Mesothelial cell of epicardium (in vitro differentiated cells): ENCODE measurements around the gene REXO1. TPM values are rescaled to one million over a fixed set of nuclear protein-coding genes. Genes with fewer than 3 reads are reported as not detected.

Source experiments
- DNase-seq, 2 experiments: peaks; one replicate each; pipeline ENCODE4 v3.0.0; 2021; ENCODE audit warnings: low spot score in 2 of 2; ENCODE audit not compliant: unreplicated experiment in 2 of 2
- H3K27ac Mint-ChIP-seq: 2 replicates; pipeline ENCODE4 v1.8.0; 2021; ENCODE audit warnings: mixed read lengths
- H3K27me3 Mint-ChIP-seq: 2 replicates; pipeline ENCODE4 v1.8.0; 2021; ENCODE audit warnings: low read depth, mixed read lengths
- H3K36me3 Mint-ChIP-seq: 2 replicates; pipeline ENCODE4 v1.8.0; 2021; ENCODE audit warnings: mixed read lengths
- H3K4me1 Mint-ChIP-seq: 2 replicates; pipeline ENCODE4 v1.8.0; 2021; ENCODE audit warnings: mixed read lengths
- H3K4me3 Mint-ChIP-seq: 2 replicates; pipeline ENCODE4 v1.8.0; 2021; ENCODE audit warnings: mild to moderate bottlenecking, moderate library complexity, mixed read lengths
- H3K9me3 Mint-ChIP-seq: 2 replicates; pipeline ENCODE4 v1.8.0; 2021; ENCODE audit warnings: mixed read lengths
- CTCF ChIP-seq: fragments of 200-600 bp; sonication (generic); IDR thresholded peaks from one replicate; pipeline ENCODE4 v1.5.0; 2021; ENCODE audit warnings: antibody characterized with exemption; ENCODE audit not compliant: unreplicated experiment
- total RNA-seq: library from RNA; stranded (reverse); gene quantifications from 3 replicates; pipeline ENCODE4 v1.2.1, GENCODE V29; 2021

REXO1 gene
- total RNA-seq, 1 donor from 2014 or later: 46.6 TPM

GRCh38 chr19:1809678-1810077, 38.6 kb downstream of the REXO1 start:
- Mint-ChIP-seq H3K9me3 (no peaks in the 10 kb centered on the region), H3K36me3 (no peaks in the 10 kb centered on the region), H3K27ac (no peak overlapping the region), H3K4me1 (peaks cover 9% of the 10 kb centered on the region), H3K4me3 (no peak overlapping the region), H3K27me3 (no peaks in the 10 kb centered on the region)
- no peak for TF ChIP-seq CTCF
- no peak for DNase-seq

GRCh38 chr19:1808395-1808731, 39.9 kb downstream of the REXO1 start:
- H3K4me3 Mint-ChIP-seq: no peak overlapping the region
- no peaks in the 10 kb centered on the region for H3K9me3 Mint-ChIP-seq
- DNase-seq: no peak
- no peaks in the 10 kb centered on the region for H3K36me3 Mint-ChIP-seq
- peaks cover 9% of the 10 kb centered on the region for H3K4me1 Mint-ChIP-seq
- no peak for TF ChIP-seq CTCF
- no peak overlapping the region for H3K27ac Mint-ChIP-seq
- H3K27me3 Mint-ChIP-seq: no peaks in the 10 kb centered on the region

- Mint-ChIP-seq H3K27ac (no peak overlapping the region), H3K9me3 (no peaks in the 10 kb centered on the region), H3K36me3 (no peaks in the 10 kb centered on the region), H3K27me3 (no peaks in the 10 kb centered on the region), H3K4me1 (peaks cover 5% of the 10 kb centered on the region), H3K4me3 (no peak overlapping the region)
- no peak for TF ChIP-seq CTCF
- DNase-seq: no peak
Observed at GRCh38 chr19:1807695-1808394, 40.4 kb downstream of the REXO1 start.

GRCh38 chr19:1807030-1807694, 41.1 kb downstream of the REXO1 start:
- TF ChIP-seq CTCF: no peak
- Mint-ChIP-seq H3K27ac (no peak overlapping the region), H3K9me3 (no peaks in the 10 kb centered on the region), H3K27me3 (no peaks in the 10 kb centered on the region), H3K4me3 (no peak overlapping the region), H3K4me1 (no peaks in the 10 kb centered on the region), H3K36me3 (no peaks in the 10 kb centered on the region)
- no peak for DNase-seq

- no peak for TF ChIP-seq CTCF
- H3K36me3 Mint-ChIP-seq: no peaks in the 10 kb centered on the region
- H3K4me3 Mint-ChIP-seq: no peak overlapping the region
- no peaks in the 10 kb centered on the region for H3K9me3 Mint-ChIP-seq
- H3K27ac Mint-ChIP-seq: no peak overlapping the region
- no peak for DNase-seq
- no peaks in the 10 kb centered on the region for H3K27me3 Mint-ChIP-seq
- no peaks in the 10 kb centered on the region for H3K4me1 Mint-ChIP-seq
Observed at GRCh38 chr19:1806184-1807029, 41.9 kb downstream of the REXO1 start.
